K562 (cell line): ENCODE measurements around the gene ARL5C.

Source experiments
- BRCA1 ChIP-seq, 2 experiments: fragments of 450-650 bp in 1 of 2; sonication (generic) in 1 of 2; formaldehyde crosslinking in 1 of 2; IDR thresholded peaks; 2 replicates each; pipeline versions ENCODE4 v1.5.0 to v1.6.1; 2017 to 2020; ENCODE audit warnings: mild to moderate bottlenecking in 1 of 2, missing genetic modification reagents in 1 of 2
- IRF2 ChIP-seq: sonication (generic); formaldehyde crosslinking; IDR thresholded peaks from 2 replicates; pipeline ENCODE4 v1.8.1; 2022; ENCODE audit warnings: mild to moderate bottlenecking, missing genetic modification reagents
- KDM1A ChIP-seq, 2 experiments: fragments of 450-650 bp; IDR thresholded peaks; 2 replicates each; pipeline ENCODE4 v1.6.1; 2016; ENCODE audit warnings: mild to moderate bottlenecking in 2 of 2
- KDM4B ChIP-seq, 2 experiments: fragments of 450-650 bp in 1 of 2; sonication (generic) in 1 of 2; IDR thresholded peaks; 2 replicates each; pipeline ENCODE4 v1.6.1; 2016 to 2017; ENCODE audit warnings: borderline replicate concordance in 2 of 2, antibody characterized with exemption in 1 of 2, low read depth in 1 of 2, mild to moderate bottlenecking in 1 of 2
- PTTG1 ChIP-seq: fragments of 450-650 bp; IDR thresholded peaks from 2 replicates; pipeline ENCODE4 v1.6.1; 2016; ENCODE audit warnings: low read depth, mild to moderate bottlenecking, missing genetic modification characterization, missing compliant biosample characterization
- SIN3A ChIP-seq, 2 experiments: fragments of 150-350 bp in 1 of 2; IDR thresholded peaks; 2 replicates each; pipeline ENCODE4 v1.6.1; 2011 to 2016; ENCODE audit warnings: borderline replicate concordance in 2 of 2, low read depth in 2 of 2, low read length in 2 of 2, mild to moderate bottlenecking in 2 of 2, moderate library complexity in 2 of 2; ENCODE audit not compliant: control insufficient read depth in 1 of 2
- SMC3 ChIP-seq: conservative IDR thresholded peaks from 2 replicates; pipeline ENCODE4 v1.6.1; 2011; ENCODE audit warnings: low read depth, low read length, improper control_type of control experiment; ENCODE audit not compliant: insufficient read depth
- TF ChIP-seq, protein P1 (sequence below), 3 experiments: IDR thresholded peaks in 2 of 3; conservative IDR thresholded peaks in 1 of 3; 2 replicates each; pipeline ENCODE4 v1.5.1; 2011 to 2012; ENCODE audit warnings: low read length in 3 of 3, mild to moderate bottlenecking in 3 of 3, control low read depth in 2 of 3, improper control_type of control experiment in 1 of 3, inconsistent platforms in 1 of 3, low read depth in 1 of 3, mixed read lengths in 1 of 3, moderate library complexity in 1 of 3; ENCODE audit not compliant: insufficient read depth in 2 of 3
- TF ChIP-seq, protein P2 (sequence below): sonication (generic); formaldehyde crosslinking; IDR thresholded peaks from 2 replicates; pipeline ENCODE4 v1.8.1; 2023; ENCODE audit warnings: mild to moderate bottlenecking, missing genetic modification reagents

DNA sequence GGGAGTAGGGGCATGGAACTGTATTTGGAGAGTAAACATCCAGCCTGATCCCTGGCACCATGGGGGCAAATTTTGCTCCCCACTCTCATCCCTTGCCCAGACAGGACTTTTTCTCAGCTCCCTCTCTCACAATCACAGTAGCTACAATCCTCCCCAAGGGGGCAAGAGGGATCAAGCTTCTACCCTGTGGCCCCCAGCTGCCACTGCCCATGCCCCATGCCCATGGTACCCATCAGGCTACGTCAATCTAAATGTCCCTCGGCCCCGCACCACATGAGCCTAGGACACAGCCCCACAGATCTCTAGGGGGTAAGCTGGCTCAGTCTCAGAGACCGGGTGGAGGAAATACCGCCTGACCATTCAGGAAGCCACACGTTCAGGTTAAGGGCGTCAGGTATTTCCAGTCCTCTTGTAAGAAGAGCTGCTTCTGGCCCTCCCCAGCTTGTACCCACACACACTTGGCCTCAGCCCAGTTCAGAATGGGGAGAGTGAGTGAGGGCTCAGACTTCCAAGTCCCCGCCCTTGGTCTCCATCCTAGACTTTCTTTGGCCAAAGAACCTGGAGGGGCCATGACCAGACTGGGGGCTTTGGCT lies 29.7 kb upstream of the ARL5C start:
- TF ChIP-seq, protein P1, sequence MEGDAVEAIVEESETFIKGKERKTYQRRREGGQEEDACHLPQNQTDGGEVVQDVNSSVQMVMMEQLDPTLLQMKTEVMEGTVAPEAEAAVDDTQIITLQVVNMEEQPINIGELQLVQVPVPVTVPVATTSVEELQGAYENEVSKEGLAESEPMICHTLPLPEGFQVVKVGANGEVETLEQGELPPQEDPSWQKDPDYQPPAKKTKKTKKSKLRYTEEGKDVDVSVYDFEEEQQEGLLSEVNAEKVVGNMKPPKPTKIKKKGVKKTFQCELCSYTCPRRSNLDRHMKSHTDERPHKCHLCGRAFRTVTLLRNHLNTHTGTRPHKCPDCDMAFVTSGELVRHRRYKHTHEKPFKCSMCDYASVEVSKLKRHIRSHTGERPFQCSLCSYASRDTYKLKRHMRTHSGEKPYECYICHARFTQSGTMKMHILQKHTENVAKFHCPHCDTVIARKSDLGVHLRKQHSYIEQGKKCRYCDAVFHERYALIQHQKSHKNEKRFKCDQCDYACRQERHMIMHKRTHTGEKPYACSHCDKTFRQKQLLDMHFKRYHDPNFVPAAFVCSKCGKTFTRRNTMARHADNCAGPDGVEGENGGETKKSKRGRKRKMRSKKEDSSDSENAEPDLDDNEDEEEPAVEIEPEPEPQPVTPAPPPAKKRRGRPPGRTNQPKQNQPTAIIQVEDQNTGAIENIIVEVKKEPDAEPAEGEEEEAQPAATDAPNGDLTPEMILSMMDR (IDR thresholded peaks at IDR 0.05 in 2 of 3, conservative IDR thresholded peaks at IDR 0.05 in 1 of 3; ENCODE audit: insufficient read depth in 2 of 3, low read depth in 1 of 3, low read length in 3 of 3) = no peak
- TF ChIP-seq KDM4B (IDR thresholded peaks at IDR 0.05; ENCODE audit: borderline replicate concordance in 2 of 2, low read depth in 1 of 2) (no peak), IRF2 (CRISPR knock-in tag) (no peak), BRCA1 (IDR thresholded peaks at IDR 0.05) (no peak), BRCA1 (CRISPR knock-in tag; IDR thresholded peaks at IDR 0.05) (no peak), KDM1A (IDR thresholded peaks at IDR 0.05) (no peak), PTTG1 (tag) (no peak), SMC3 (no peak), SIN3A (IDR thresholded peaks at IDR 0.05; ENCODE audit: borderline replicate concordance in 2 of 2, control insufficient read depth in 1 of 2, low read depth in 2 of 2, low read length in 2 of 2) (no peak)
- TF ChIP-seq, protein P2, sequence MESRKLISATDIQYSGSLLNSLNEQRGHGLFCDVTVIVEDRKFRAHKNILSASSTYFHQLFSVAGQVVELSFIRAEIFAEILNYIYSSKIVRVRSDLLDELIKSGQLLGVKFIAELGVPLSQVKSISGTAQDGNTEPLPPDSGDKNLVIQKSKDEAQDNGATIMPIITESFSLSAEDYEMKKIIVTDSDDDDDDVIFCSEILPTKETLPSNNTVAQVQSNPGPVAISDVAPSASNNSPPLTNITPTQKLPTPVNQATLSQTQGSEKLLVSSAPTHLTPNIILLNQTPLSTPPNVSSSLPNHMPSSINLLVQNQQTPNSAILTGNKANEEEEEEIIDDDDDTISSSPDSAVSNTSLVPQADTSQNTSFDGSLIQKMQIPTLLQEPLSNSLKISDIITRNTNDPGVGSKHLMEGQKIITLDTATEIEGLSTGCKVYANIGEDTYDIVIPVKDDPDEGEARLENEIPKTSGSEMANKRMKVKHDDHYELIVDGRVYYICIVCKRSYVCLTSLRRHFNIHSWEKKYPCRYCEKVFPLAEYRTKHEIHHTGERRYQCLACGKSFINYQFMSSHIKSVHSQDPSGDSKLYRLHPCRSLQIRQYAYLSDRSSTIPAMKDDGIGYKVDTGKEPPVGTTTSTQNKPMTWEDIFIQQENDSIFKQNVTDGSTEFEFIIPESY (CRISPR knock-in tag) = no peak
